ENCODE measurements around the gene SORL1.

GRCh38 chr11:121445071-121445768, 6.9 kb upstream of the SORL1 start:
- TF ChIP-seq POLR2AphosphoS5 (IDR thresholded peaks at IDR 0.05; ENCODE audit: insufficient read depth in 1 of 2, low read depth in 1 of 2) (no peak), POLR2A (IDR thresholded peaks at IDR 0.05) (no peak)
